ENCODE data around the gene LPGAT1.

DNA sequence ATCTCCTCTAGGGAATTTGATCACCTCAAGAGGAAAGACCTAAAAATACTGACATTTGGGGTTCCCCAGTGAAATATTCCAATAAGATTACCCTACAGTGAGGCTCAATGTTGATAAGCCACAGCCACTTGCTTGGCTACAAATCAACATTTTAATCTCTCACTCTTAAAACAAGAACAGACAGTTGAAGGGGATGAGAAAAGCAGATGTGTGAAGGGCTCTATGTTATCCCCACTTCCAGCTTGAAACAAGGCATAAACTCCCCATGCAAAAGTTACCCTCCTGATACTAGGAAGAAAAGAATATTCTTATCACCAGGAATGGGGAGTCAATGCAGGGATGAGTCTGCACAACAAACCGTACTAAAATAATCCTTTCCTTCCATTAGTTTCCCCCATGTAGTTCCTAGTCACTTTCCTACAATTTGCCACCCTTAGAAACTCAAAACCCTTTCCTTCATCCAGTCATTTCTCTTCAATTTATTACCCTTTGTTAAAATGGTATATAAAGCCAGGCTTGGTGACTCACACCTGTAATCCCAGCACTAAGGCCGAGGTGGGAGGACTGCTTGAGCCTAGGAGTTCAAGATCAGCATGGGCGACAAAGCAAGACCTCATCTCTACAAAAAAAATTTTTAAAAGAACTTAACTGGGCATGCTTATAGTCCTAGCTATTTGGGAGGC, 29.5 kb downstream of the LPGAT1 start:
- TF ChIP-seq, protein P1, sequence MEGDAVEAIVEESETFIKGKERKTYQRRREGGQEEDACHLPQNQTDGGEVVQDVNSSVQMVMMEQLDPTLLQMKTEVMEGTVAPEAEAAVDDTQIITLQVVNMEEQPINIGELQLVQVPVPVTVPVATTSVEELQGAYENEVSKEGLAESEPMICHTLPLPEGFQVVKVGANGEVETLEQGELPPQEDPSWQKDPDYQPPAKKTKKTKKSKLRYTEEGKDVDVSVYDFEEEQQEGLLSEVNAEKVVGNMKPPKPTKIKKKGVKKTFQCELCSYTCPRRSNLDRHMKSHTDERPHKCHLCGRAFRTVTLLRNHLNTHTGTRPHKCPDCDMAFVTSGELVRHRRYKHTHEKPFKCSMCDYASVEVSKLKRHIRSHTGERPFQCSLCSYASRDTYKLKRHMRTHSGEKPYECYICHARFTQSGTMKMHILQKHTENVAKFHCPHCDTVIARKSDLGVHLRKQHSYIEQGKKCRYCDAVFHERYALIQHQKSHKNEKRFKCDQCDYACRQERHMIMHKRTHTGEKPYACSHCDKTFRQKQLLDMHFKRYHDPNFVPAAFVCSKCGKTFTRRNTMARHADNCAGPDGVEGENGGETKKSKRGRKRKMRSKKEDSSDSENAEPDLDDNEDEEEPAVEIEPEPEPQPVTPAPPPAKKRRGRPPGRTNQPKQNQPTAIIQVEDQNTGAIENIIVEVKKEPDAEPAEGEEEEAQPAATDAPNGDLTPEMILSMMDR (conservative IDR thresholded peaks at IDR 0.05; ENCODE audit: low read depth, low read length) = no peak
- TF ChIP-seq EZH2 (IDR thresholded peaks at IDR 0.05; ENCODE audit: borderline replicate concordance, low read depth, low read length, poor library complexity, severe bottlenecking) = no peak

All from A673 (cell line).